Osteoblast (primary cell): Measurements from ENCODE around the gene NPDC1. TPM values are rescaled to one million over a fixed set of nuclear protein-coding genes. Genes with fewer than 3 reads are reported as not detected.

Experiments used
- DNase-seq: peaks from one replicate; pipeline ENCODE4 v3.0.0; 2011; ENCODE audit warnings: low spot score, mixed read lengths; ENCODE audit not compliant: insufficient read length; ENCODE audit errors: missing footprints
- H2AFZ ChIP-seq: 2 replicates; pipeline ENCODE4 v1.6.0; 2011; ENCODE audit warnings: mild to moderate bottlenecking, low read length
- H3K27ac ChIP-seq: 2 replicates; pipeline ENCODE4 v1.5.1; 2011; ENCODE audit warnings: mild to moderate bottlenecking, low read depth, low read length, moderate library complexity
- H3K27me3 ChIP-seq: 2 replicates; pipeline ENCODE4 v1.6.0; 2012; ENCODE audit warnings: mild to moderate bottlenecking, control low read depth, inconsistent platforms, low read length, moderate library complexity; ENCODE audit not compliant: insufficient read depth
- H3K36me3 ChIP-seq: 2 replicates; pipeline ENCODE4 v1.5.1; 2011; ENCODE audit warnings: mild to moderate bottlenecking, low read length, control low read depth, moderate library complexity; ENCODE audit not compliant: insufficient read depth
- H3K4me1 ChIP-seq: 2 replicates; pipeline ENCODE4 v1.5.1; 2011; ENCODE audit warnings: mild to moderate bottlenecking, low read length, control low read depth, moderate library complexity; ENCODE audit not compliant: insufficient read depth
- H3K4me2 ChIP-seq: 2 replicates; pipeline ENCODE4 v1.6.0; 2011; ENCODE audit warnings: mild to moderate bottlenecking, low read length; ENCODE audit not compliant: insufficient read depth
- H3K4me3 ChIP-seq: fragments of 200-600 bp; sonication (generic); 3 replicates; pipeline ENCODE4 v1.5.1; 2012; ENCODE audit warnings: mild to moderate bottlenecking, low read length, inconsistent platforms; ENCODE audit not compliant: insufficient read depth
- H3K79me2 ChIP-seq: 2 replicates; pipeline ENCODE4 v1.6.0; 2012; ENCODE audit warnings: mild to moderate bottlenecking, low read length, control low read depth, inconsistent platforms; ENCODE audit not compliant: insufficient read depth
- H3K9me3 ChIP-seq: 2 replicates; pipeline ENCODE4 v1.5.1; 2011; ENCODE audit warnings: low read depth, low read length, control low read depth
- H4K20me1 ChIP-seq: 2 replicates; pipeline ENCODE4 v1.6.0; 2012; ENCODE audit warnings: mild to moderate bottlenecking, low read length, control low read depth; ENCODE audit not compliant: insufficient read depth
- CTCF ChIP-seq: IDR thresholded peaks from 2 replicates; pipeline ENCODE4 v1.5.1; 2011; ENCODE audit warnings: mild to moderate bottlenecking, low read depth, low read length, moderate library complexity; ENCODE audit errors: extremely low read depth
- total RNA-seq: library from RNA; depleted of rRNA; stranded (reverse); fragments of >200 nt; gene quantifications from 2 replicates; pipeline ENCODE4 v1.2.3, GENCODE V29; 2012

The NPDC1 gene
- total RNA-seq, 1 donor = 10.1 TPM

DNA sequence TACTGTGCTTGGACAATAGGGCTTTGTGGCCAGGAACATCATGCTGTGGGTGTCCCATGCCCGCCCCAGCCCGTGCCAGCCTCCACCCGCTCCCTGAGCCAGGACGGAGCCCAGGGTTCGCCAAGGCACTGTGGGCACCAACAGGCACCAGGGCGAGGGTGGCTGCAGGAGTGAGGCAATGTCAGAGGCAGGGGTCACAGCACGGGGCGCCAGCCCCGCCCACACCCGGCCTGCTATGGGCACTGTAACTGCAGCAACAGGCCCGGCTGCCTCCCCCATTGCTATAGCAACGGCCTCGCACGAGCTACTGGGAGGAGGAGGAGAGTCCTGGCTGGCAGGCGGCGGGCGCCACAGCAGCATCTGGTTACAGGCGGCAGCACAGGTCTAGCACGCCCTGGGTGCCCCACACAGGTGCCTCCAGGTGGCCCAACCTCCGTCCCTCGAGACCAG, 20.4 kb downstream of the NPDC1 start:
- no peaks in the 10 kb centered on the region for H3K27me3 ChIP-seq
- TF ChIP-seq CTCF = no peak
- H3K4me1 ChIP-seq = peaks cover 15% of the 10 kb centered on the region
- no peaks in the 10 kb centered on the region for H3K79me2 ChIP-seq
- no peaks in the 10 kb centered on the region for H3K36me3 ChIP-seq
- no peak for DNase-seq
- H3K4me3 ChIP-seq = no peak overlapping the region
- no peak overlapping the region for H2AFZ ChIP-seq
- no peaks in the 10 kb centered on the region for H3K9me3 ChIP-seq
- peaks cover 15% of the 10 kb centered on the region for H4K20me1 ChIP-seq
- no peak overlapping the region for H3K27ac ChIP-seq
- no peak overlapping the region for H3K4me2 ChIP-seq

- H3K79me2 ChIP-seq = no peaks in the 10 kb centered on the region
- peaks cover 11% of the 10 kb centered on the region for H4K20me1 ChIP-seq
- no peaks in the 10 kb centered on the region for H3K9me3 ChIP-seq
- DNase-seq = no peak
- H3K4me3 ChIP-seq = no peak overlapping the region
- H3K4me2 ChIP-seq = no peak overlapping the region
- no peaks in the 10 kb centered on the region for H3K36me3 ChIP-seq
- TF ChIP-seq CTCF = no peak
- peaks cover 9% of the 10 kb centered on the region for H3K4me1 ChIP-seq
- H3K27ac ChIP-seq = no peak overlapping the region
- no peaks in the 10 kb centered on the region for H3K27me3 ChIP-seq
- H2AFZ ChIP-seq = no peak overlapping the region
Observed at GRCh38 chr9:137023583-137023991, 22.4 kb downstream of the NPDC1 start.

GRCh38 chr9:137023157-137023556, 22.8 kb downstream of the NPDC1 start:
- H3K4me1 ChIP-seq = peaks cover 6% of the 10 kb centered on the region
- DNase-seq = no peak
- H4K20me1 ChIP-seq = peaks cover 11% of the 10 kb centered on the region

GRCh38 chr9:137022662-137023008, 23.3 kb downstream of the NPDC1 start:
- no peak for TF ChIP-seq CTCF
- H3K79me2 ChIP-seq = no peaks in the 10 kb centered on the region
- no peak overlapping the region for H3K4me2 ChIP-seq
- H3K27me3 ChIP-seq = no peaks in the 10 kb centered on the region
- peaks cover 11% of the 10 kb centered on the region for H4K20me1 ChIP-seq
- H3K4me3 ChIP-seq = no peak overlapping the region
- H3K27ac ChIP-seq = no peak overlapping the region
- H3K36me3 ChIP-seq = no peaks in the 10 kb centered on the region
- H3K4me1 ChIP-seq = peaks cover 6% of the 10 kb centered on the region
- no peak overlapping the region for H2AFZ ChIP-seq
- H3K9me3 ChIP-seq = no peaks in the 10 kb centered on the region
- DNase-seq = no peak

More at GRCh38 chr9:137023157-137023556, 22.8 kb downstream of the NPDC1 start:
- Histone ChIP-seq H3K27ac (no peak overlapping the region), H2AFZ (no peak overlapping the region), H3K4me3 (no peak overlapping the region), H3K36me3 (no peaks in the 10 kb centered on the region), H3K9me3 (no peaks in the 10 kb centered on the region), H3K27me3 (no peaks in the 10 kb centered on the region), H3K4me2 (no peak overlapping the region), H3K79me2 (no peaks in the 10 kb centered on the region)
- TF ChIP-seq CTCF = no peak
